ENCODE results near the gene SMAD7.

Gene SMAD7

DNA sequence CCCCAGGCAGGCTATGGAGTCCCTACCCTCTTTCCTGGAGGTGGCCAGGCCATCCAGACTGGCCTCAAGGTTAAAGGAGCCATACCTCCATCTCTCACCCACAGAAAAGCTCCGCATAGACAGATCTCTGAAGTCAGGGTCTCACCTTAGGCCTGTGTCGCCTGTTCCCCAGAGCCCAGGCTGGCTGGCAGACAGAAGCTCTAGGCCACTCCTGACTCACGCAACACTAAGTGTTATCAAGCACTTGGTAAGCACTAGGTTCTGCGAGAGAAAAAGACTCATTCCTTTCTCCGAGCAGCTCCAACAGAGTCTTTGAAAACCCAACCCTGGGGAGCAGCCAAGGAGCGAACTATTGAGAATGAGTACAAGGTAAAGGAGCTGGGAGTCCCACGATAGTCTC, 6.1 kb downstream of the SMAD7 start:
- DNase-seq (ENCODE audit: low spot score), result peak; percentile 25

DNA sequence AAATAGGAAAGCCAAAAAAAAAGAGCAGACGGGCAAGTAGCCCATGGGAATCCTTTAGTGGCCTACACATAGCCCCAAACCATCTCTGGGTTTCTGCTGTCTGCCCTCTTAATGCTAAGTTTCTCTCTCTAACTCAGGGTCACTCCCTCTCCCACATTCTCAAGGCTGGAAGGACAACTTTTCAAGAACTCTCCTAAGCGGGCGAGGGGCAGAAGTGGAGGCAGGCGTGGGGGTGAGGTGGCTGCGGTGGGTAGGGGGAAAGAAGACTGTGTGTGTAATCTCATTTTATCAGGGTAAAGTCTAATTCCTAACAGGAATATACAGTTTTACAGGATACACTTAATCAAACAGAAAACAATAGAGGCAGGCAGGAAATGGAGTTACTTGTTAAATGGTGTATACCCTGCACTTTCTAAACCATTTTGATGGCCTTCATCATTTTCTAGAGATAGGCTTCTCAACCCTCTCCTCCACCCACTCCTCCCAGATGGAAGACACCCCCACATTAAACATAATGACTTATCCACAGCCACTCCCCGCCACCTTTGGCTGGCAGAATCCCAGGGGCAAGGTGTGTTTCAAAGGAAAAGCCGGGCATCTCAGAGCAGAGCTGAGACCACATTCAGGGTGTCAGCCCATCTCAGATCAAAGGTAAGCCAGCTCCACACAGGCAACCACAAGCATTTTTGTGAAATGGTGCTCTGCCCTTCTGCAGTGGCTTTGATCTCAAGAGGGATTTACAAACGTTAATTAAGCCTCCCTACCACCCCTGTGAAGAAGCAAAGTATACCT, 6.8 kb downstream of the SMAD7 start:
- peak; percentile 78 for DNase-seq (ENCODE audit: low spot score)

DNA sequence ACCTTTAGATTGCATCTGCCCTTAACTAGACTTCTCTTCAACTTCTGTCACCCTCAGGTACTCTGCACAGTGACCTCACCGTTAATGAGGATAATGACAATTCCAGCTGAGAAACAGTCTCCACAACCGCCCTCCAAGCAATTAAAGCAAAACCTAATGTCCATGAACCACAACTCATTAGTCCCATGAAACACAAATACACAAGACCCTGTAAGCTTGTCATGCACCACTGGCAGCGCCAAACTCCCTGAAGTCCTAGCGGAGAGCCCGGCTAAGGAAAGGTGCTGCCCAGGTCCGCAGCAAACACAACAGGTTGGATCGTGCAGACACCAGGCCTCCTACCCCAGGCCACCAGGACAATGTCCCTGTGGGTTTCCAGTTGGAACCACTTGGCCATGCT, 7.4 kb downstream of the SMAD7 start:
- DNase-seq (ENCODE audit: low spot score), result no peak

DNA sequence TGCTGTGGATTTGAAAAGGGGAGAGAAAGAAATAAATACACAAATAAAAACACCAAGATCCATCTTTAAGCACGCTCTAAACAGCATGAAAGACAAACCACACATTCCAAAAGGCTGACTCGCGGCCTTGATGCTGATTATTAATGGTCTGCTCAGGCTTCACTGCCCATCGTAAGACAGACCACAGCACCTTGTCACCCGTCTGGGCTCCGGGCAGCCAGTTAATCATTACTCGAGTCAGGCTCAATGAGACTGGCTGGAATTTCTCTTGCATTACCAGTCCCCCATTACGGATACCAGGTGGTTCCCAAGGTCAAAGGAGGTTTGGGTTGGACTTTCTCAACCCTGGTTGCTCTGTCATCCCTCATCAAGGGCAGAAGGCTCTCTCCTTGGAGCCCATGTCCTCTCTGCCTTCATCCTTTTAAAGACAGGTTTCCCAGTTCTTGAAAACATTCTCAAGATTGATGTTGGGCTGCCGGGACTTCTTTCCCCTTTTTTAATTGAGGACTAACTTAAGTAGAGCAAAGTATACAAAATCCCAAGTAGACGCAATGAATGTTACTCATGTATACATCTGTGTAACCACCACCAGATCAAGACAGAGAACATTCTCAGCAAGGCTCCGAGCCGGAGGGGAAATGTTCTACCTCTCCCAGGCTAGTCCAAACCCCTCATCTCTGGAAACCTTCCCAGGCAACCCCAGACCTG, 8.1 kb downstream of the SMAD7 start:
- DNase-seq (ENCODE audit: low spot score), result peak; percentile 94

DNA sequence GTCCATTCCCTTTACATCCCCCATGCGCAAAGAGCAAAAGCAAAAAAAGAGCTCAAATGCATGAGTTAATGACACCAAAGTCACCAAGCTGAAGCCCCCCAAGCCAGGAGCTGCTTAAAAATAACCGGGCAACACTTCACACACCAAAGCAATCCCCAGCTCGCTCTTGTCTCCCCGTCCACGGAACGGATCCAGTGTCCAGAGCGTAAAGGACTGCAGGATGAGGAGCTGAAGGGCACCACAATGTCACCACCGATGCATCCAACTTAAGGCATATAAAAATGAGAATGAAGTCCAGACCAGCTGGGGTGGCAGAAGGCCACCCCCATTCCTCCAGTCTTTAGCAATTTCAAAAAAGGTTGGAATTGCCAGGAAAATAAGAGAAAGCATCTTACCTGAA, 8.7 kb downstream of the SMAD7 start:
- no peak for DNase-seq (ENCODE audit: low spot score)

DNA sequence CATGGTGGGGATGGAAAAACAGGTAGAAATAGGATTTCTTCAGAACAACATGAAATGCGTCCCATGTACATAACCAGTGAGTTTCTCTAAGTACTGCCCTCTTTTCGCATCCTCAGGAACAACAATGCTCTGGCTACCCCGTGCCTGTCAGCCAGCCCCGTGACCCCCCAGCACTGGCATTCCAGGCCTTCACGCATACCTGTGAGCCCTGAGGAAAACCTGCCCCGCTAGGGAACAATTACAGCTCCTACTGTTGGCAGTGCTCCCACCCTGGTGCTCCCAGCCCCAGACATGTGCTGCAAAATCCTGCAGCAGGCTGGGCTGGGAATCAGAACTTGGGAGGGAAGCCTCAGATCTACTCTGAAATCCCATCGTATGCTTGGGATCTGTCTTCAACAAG, 9.1 kb downstream of the SMAD7 start:
- no peak for DNase-seq (ENCODE audit: low spot score)

DNA sequence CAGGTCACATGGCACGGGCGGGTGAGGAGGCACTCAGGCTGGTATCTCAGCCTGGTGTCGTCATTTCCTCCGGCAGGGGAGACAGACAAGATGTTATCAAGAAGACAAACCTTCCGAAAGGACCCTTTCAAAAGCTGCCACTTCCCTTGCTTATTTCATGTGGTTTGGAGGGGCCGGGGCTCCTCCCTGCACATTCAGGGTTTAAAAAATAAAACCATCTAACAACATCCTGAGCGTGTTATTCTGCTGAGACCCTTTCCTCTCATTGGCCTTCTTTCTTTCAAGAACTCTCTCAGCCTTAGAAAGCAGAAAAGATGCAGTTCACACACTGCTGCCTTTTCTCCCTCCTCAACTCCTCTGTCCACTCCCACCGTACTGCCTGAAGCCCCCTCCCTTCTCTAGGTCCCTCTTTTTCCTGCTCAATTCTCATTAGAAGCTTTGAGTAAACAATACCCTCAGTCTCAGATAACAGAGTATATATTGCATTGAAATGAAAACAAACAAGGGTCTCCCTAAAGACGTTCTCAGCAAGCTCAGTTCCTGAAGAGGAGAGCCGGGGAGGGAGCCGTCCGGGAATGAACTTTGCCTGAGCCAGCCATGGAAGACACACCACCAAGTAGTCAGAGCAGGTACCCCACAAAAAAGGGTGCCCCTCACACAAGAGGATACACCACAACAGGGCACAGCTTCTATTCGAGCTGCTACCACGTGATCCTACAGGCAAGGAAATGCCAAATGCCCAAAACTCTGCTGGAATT, 9.7 kb downstream of the SMAD7 start:
- no peak for DNase-seq (ENCODE audit: low spot score)

DNA sequence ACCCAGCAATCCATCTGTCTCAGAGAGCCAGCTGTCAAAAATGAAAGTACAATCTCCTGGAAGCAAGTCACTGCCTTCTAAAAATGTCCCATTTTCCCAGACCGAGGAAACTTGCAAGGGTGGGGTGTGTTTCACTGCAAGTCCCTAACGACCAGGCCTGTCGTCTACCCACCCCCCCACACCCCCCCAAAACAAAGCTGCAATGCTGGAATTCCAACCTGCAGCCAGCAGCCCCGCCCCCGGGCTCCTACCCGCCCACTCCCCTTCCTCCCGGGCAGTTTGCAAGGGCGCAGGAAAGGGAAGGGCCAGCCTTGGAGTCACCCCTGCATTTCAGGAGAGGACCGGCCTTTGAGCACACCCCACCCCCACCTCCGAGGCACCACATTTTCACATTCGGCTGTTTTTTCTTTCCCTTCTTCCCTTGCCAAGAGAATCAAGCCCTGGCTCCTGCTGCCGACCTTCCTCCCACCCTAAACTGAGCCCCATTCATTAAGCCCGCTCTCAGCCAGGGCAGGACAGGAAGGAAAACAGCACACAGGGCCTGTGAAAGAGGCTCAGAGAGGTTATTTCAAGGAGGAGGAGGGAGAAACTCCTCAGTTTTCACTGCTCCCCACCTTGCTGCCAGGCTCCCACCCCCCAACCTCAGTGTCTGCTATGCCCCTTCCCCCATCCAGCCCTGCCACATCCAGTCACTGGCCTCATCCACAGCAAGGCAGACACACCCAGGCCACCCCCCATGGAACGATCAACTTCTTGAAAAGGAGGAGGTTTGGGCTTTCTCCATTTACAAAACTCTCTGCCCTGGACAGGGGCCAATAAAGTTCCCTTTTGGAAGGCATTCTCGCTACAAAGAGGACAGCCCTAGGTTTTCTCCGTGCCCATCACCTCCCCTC, 11.3 kb downstream of the SMAD7 start:
- no peak for DNase-seq (ENCODE audit: low spot score)

DNA sequence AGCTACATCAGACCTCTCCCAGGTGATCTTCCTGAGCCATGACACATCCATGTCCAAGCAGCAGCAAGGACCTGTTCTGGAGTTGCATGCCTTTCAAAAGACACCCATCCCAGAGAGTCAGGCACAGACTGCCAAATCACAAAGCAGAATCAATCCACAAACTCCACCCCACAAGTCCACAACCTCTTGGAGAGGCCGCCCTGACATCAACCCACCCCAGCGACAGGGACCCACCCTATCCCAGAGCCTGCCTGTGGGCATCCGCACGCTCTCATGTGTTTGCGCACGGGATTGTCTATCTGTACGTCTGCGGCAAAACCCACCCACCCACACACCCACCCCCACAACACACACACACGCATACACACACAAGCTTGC, 11.9 kb downstream of the SMAD7 start:
- DNase-seq (ENCODE audit: low spot score), result no peak

DNA sequence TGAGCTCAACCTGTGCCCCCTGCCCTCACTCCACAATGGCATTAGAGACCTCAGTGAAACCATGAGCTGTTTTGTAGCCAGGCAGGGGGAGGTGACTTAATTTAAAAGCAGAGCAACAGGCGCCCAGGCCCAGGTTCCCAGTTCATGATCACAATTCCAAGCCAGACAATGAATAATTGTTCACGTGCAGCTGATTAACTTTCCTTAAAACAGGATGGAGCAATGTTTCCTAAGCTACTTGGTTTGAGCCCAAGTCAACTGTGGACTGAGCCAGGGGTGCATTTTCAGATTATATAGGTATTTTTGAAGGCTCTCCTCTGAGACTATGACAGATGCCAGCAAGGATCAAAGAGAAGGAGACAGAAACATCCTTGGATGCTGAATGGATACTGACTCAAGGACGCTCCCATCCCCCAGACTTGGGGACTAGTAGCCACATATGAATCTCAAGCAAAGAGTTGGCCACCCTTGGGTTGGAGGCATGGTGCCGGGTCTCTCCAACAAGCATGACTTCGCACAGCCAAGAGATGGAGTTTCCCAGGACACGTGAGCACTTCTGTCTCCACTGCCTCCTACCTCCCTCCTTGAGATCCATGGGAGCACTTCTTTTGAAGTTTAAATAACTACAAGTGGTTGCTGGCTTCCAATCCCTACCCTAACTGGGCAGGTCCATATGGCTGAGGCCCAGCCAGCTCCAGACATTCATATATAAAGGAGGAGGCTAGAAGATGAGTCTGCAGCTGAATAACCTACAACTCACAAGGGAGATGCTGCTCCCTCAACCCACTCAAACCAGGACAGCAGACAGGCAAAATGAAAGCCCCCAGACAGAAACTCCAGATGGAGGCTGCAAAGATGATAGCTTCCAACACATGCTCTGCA, 12.7 kb downstream of the SMAD7 start:
- no peak for DNase-seq (ENCODE audit: low spot score)

DNA sequence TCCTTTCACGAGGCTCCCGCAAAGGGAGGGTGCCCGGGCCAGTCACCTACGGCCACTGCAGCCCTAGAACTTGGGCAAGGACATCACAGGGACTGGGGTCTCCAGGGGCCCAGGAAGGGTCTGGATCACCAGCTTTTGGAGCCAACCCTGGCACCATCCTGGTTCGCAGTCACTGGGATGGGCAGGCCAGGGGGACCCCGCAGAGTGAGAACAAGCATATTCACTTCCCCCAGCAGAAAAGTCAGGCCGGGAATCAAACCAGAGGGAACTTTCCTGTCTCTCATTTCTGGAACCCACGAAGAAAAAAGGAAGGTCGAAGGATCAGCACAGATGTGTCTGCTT, 15.4 kb downstream of the SMAD7 start:
- no peak for DNase-seq (ENCODE audit: low spot score)

DNA sequence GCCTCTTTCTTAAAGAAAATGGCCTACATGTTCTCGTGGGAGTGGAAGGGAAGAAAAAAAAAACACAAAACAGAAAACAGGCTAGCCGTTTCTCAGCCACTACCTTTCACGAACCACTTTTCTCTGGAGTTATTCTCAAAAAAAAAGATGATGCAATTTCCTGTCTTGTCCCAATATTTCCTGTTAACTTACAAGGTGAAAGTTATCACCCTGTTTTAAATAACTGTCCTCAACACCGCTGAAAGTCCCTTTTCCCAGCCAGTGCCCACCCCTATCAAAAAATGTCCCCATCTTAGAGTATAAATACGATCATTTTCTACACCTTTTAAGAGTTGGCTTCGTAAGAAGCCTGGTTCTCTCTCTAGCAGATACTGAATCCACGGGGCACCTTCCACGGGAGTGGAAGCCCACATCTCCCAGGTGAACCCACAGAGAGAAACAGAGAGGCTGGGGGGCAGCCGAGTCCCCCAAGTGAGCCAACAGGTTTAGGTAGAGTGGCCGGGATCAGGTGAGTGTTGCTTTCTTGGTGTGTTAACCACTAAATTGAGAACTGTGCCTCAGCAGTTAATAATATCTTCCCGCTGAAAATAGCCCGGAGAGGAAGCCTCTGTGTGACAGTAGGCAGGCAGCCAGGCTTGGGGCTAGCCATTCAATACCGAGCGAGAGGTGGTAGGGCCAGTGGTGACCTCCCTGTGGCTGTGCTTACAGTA, 15.9 kb downstream of the SMAD7 start:
- DNase-seq (ENCODE audit: low spot score), result no peak

DNA sequence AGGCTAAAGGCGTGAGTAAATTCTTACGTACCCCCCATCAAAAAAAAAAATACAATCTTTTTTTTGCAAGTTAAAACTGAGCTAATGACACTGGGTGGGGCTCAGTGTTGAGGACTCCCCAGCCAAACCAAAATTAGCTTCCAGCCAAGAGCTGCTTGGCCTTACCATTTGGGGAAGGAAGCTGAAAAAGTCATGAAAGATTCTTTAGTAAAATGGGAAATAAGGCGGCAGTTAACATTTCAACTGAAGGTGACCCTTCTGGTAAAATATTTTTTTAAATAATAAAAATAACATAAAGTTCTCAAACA, 16.4 kb downstream of the SMAD7 start:
- DNase-seq (ENCODE audit: low spot score), result no peak

DNA sequence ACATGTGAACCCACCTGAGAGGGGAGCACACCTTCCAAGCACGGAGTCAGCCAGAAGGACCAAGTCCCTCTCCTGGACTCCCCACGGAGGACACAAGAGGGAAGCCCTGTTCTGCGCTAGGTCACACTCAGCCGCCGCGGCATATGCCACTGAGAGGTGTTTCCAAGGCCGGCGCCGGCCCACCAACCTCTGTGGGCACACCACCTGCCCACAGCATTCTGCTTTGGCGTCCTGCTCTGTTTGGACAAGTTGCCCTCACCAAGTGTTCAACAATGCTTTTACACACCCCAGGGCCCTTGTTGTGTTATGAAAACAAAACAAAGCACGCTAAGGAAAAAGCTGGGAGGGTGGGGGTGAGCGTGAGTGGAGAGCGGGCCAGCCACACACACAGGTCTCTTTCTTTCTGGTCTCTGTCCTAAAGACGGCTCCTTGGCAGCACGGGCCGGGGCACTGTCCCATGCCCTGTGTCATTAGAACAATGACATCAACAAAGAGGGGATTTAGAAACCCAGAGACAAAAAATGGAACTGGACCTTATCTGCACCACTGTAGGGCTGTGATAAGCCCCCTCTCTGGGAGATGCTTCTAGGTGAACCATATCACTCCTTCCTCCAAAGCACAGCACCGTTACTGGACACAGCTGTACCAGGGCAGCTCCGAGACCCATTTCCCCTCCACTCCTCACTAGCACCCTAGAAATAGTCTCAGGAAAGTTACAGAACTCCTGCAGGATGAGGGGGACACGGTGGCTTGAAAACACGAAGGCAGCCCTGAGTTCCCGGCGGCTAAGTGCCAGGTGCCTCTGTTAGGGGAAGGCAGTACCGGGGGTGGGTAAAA, 17.0 kb downstream of the SMAD7 start:
- DNase-seq (ENCODE audit: low spot score), result no peak

DNA sequence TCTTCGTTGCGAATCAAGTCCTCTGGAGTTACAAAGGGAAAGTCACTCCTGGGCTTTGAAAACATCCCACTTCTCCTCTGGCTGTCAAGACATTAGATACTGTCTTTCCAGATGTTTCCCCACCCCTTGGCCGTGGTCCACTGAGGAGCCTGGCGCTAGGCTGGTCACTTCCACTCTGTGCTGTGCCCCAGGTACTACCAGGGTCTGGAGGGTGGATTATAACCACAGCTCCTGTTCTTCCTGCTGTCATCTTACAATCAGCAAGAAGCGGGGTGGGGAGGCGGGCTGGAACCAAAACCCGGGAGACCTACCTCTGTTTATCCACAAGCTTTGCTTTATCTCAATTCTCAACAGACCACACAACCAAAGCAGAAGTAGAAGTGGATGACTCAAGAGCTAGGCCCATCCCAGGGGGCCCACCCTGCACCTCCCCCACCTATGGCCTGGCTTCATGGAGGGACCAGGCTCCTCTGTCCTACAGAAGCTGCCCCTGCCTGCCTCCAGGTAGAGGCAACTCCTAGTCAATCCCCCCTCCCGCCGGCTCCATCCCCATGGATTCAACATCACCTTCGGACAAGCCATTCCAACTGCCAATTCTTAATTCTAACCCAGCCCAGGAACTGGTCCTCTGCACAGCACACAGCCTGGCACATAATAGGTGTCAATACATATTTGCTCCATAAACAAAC, 17.8 kb downstream of the SMAD7 start:
- DNase-seq (ENCODE audit: low spot score), result no peak

DNA sequence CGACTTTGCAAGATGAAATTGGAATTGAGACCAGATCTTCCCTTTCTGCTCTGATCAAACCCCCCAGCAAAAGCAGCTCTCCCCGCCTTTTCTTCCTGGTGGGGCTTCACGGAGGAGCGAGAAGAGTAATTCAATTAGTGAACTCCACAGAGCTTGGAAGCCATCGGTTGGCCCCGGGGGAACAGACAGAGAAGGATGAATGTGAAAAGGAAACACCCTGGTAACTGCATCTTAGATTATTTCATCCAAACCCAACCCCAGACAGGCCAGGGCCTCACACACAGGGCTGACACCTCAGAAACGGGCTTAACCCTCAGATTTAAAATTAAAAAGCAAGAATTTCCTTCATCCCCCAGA, 18.3 kb downstream of the SMAD7 start:
- no peak for DNase-seq (ENCODE audit: low spot score)

DNA sequence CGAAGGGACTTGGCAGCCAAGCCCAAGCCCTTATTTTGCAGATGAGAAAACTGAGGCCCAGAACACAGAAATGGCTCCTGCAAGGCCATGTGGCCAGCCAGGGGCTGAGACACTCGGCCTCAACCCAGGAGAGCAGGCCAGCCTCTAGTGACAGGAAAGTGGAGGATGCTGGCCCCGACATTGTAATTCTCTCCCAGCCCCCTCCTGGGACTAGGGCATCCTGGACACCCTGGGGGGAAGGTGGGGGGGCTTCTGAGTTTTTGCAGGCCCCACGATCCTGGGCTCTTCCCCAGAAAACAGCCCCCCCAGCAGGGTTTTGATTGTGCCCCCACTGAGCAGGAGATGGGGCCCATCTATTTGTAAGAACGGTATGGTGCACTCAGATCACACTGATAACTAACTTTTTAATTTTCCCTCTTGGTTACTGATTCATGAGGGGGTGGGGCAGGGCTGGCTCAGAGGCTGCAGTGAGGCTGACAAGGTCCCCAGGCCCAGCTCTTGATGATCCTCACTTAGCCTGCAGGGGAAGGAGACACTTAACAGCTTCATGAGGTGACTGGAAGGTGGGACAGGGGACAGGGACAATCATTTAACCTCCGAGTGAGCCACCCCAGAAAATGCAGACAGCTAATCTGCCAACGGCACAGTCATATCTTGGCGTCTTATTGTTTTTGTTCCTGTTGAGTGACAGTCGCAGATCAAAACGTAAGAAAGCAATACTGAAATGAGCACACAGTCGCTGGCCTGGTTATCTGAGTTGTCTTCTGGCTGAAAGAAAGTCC, 18.9 kb downstream of the SMAD7 start:
- DNase-seq (ENCODE audit: low spot score), result no peak

DNA sequence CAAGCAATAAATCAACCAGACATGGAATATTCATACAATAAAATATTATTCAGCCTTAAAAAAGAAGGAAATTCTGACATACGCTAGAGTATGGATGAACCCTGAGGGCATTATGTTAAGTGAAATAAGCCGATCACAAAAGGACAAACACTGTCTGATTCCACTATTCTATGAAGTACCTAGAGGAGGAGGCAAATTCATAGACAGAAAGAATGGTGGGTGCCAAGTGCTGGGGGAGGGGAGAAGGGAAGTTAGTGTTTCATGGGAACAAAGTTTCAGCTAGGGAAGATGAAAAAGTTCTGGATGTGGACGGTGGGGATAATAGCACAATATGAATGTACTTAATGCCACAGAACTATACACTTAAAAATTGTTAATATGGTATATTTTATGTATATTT, 19.8 kb downstream of the SMAD7 start:
- no peak for DNase-seq (ENCODE audit: low spot score)

Measured in LoVo (cell line).